ENCODE measurements around the gene ZC3HAV1.

GRCh38 chr7:139106959-139107358 is 2.6 kb downstream of the ZC3HAV1 start:
- TF ChIP-seq BHLHE40 (IDR thresholded peaks at IDR 0.05; ENCODE audit: low read depth, low read length), result no peak
- TF ChIP-seq MAZ (IDR thresholded peaks at IDR 0.05; ENCODE audit: borderline replicate concordance, low read depth, low read length), result no peak
- TF ChIP-seq CTCF (conservative IDR thresholded peaks at IDR 0.05; ENCODE audit: low read depth, low read length), result no peak
- TF ChIP-seq POLR2A (IDR thresholded peaks at IDR 0.05; ENCODE audit: low read depth, low read length), result no peak
- TF ChIP-seq FOS (IDR thresholded peaks at IDR 0.05; ENCODE audit: low read depth, low read length), result no peak
- no peak for TF ChIP-seq RAD21 (IDR thresholded peaks at IDR 0.05; ENCODE audit: low read length)
- no peak for TF ChIP-seq MXI1 (IDR thresholded peaks at IDR 0.05; ENCODE audit: borderline replicate concordance, low read depth, low read length)
- no peak for TF ChIP-seq SMC3 (IDR thresholded peaks at IDR 0.05; ENCODE audit: low read depth, low read length)
- no peak for TF ChIP-seq RFX5 (IDR thresholded peaks at IDR 0.05; ENCODE audit: low read depth, low read length)
